ENCODE data around the gene FANCD2. TPM values are rescaled to one million over a fixed set of nuclear protein-coding genes. Genes with fewer than 3 reads are reported as not detected.
"Not testable (repeated sequence)": the region's sequence is repeated elsewhere in the genome, so short reads cannot be mapped to it uniquely, and the experiment has no call there.

FANCD2 gene
- total and polyA plus RNA-seq, 9 donors: 2.0 to 4.3 (median 3.4) TPM

DNA sequence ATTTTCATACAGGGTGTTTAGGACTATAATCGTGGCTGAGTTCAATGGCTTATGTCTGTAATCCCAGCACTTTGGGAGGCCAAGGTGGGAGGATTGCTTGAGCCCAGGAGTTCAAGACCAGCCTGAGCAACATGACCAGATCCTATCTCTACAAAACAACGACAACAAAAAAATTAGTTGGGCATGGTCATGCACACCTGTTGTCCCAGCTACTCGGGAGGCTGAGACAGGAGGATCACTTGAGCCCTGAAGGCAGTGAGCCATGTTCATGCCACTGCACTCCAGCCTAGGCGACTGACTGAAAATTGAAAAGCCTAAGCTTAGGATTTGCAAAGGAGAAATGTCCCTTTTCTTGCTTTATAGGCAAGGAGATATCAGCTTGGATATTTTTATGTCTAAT is 90.7 kb downstream of the FANCD2 start:
- Histone ChIP-seq H3K4me3 (no peak overlapping the region), H3K27ac (no peak overlapping the region), H3K4me1 (ENCODE audit: insufficient read depth) (peaks cover 6% of the 10 kb centered on the region), H3K9me3 (no peaks in the 10 kb centered on the region), H3K36me3 (no peaks in the 10 kb centered on the region), H3K27me3 (no peaks in the 10 kb centered on the region)
- TF ChIP-seq EP300 (IDR thresholded peaks at IDR 0.05) (no peak), POLR2A (IDR thresholded peaks at IDR 0.05) (no peak)
- TF ChIP-seq, protein P1, sequence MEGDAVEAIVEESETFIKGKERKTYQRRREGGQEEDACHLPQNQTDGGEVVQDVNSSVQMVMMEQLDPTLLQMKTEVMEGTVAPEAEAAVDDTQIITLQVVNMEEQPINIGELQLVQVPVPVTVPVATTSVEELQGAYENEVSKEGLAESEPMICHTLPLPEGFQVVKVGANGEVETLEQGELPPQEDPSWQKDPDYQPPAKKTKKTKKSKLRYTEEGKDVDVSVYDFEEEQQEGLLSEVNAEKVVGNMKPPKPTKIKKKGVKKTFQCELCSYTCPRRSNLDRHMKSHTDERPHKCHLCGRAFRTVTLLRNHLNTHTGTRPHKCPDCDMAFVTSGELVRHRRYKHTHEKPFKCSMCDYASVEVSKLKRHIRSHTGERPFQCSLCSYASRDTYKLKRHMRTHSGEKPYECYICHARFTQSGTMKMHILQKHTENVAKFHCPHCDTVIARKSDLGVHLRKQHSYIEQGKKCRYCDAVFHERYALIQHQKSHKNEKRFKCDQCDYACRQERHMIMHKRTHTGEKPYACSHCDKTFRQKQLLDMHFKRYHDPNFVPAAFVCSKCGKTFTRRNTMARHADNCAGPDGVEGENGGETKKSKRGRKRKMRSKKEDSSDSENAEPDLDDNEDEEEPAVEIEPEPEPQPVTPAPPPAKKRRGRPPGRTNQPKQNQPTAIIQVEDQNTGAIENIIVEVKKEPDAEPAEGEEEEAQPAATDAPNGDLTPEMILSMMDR (IDR thresholded peaks at IDR 0.05): no peak
- intact Hi-C loops (cut with DNase I): no loop called here
- no peak for DNase-seq
- 72 to 85% (median 80%) methylated on average over 4 of the region's 4 CpGs for WGBS, 3 donors

DNA sequence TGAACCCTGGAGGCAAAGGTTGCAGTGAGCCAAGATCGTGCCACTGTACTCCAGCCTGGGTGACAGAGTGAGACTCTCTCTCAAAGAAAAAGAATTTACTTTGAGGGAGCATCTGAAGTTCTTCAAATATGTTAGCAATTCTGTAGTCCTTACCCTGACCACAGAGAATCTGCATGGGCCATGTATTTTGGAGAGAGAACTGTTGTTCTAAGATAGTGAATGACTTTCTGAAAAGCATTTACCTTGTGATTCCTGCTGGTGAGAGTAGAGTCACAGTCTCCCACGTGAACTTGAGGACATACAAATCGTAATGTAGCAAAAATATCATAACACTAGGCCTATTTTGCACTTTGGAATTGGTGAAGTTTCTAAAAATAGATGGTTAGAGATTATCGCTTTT is 93.1 kb downstream of the FANCD2 start:
- H3K4me3 ChIP-seq: no peak overlapping the region
- H3K27ac ChIP-seq: no peak overlapping the region
- DNase-seq: no peak
- H3K9me3 ChIP-seq: no peaks in the 10 kb centered on the region
- no peaks in the 10 kb centered on the region for H3K27me3 ChIP-seq
- peaks cover 6% of the 10 kb centered on the region for H3K4me1 ChIP-seq (ENCODE audit: insufficient read depth)
- WGBS, 3 donors: 44 to 66% (median 50%) methylated on average over 4 of the region's 4 CpGs
- intact Hi-C loops (cut with DNase I): no loop called here
- TF ChIP-seq EP300 (IDR thresholded peaks at IDR 0.05) (no peak), POLR2A (IDR thresholded peaks at IDR 0.05) (no peak)
- TF ChIP-seq, protein P1 (IDR thresholded peaks at IDR 0.05): no peak
- H3K36me3 ChIP-seq: no peaks in the 10 kb centered on the region

DNA sequence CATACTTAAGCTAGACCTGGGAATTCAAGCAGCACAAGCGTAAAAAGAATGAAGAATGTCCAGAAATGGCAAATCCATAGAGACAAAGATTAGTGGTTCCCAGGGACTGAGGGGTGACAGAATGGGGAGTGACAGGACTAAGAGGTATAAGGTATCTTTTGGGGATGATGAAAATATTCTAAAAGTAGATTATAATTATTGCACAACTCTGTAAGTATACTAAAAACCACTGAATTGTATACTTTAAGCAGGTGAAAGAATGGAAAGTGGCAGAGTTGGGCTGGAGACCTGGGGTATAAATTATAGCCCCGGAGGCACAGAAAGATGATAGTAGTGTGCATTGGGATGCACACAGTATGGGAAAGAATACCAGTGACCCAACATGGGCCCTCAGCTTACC is 94.8 kb downstream of the FANCD2 start:
- H3K36me3 ChIP-seq: no peaks in the 10 kb centered on the region
- H3K4me1 ChIP-seq (ENCODE audit: insufficient read depth): peaks cover 6% of the 10 kb centered on the region
- TF ChIP-seq, protein P1 (IDR thresholded peaks at IDR 0.05): no peak
- TF ChIP-seq POLR2A (IDR thresholded peaks at IDR 0.05) (no peak), EP300 (IDR thresholded peaks at IDR 0.05) (no peak)

DNA sequence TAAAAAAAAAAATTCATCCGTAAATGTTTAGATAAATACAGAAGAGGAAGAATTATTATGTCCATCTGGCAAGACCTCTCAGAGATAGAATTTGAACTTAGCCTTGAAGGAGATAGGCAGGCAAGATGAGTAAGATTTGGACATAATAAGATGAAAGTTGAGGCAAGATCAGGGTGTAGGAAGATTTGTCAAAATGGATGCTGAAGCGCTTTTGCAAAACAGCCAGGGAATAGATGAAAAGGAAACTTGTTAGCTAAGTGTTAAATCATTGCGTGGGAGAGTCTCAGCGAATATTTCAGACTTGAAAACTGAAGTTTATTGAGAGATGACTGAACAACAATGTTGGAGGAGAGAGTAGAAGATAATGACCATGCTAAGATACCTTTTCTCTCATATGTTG is 96.5 kb downstream of the FANCD2 start:
- 22 to 45% (median 28%) methylated on average over 4 of the region's 4 CpGs for WGBS, 3 donors
- Histone ChIP-seq H3K36me3 (no peaks in the 10 kb centered on the region), H3K27ac (no peak overlapping the region), H3K4me1 (ENCODE audit: insufficient read depth) (peaks cover 2% of the 10 kb centered on the region), H3K9me3 (no peaks in the 10 kb centered on the region), H3K27me3 (no peaks in the 10 kb centered on the region), H3K4me3 (no peak overlapping the region)
- TF ChIP-seq, protein P1 (IDR thresholded peaks at IDR 0.05): no peak
- TF ChIP-seq EP300 (IDR thresholded peaks at IDR 0.05) (no peak), POLR2A (IDR thresholded peaks at IDR 0.05) (no peak)
- intact Hi-C loops (cut with DNase I): no loop called here
- no peak for DNase-seq

More for the DNA sequence above, 94.8 kb downstream of the FANCD2 start:
- no peak for DNase-seq
- WGBS, 3 donors: 90 to 95% (median 92%) methylated on average over 2 of the region's 2 CpGs
- no peaks in the 10 kb centered on the region for H3K27me3 ChIP-seq
- H3K27ac ChIP-seq: no peak overlapping the region
- H3K9me3 ChIP-seq: no peaks in the 10 kb centered on the region
- intact Hi-C loops (cut with DNase I): no loop called here
- no peak overlapping the region for H3K4me3 ChIP-seq

DNA sequence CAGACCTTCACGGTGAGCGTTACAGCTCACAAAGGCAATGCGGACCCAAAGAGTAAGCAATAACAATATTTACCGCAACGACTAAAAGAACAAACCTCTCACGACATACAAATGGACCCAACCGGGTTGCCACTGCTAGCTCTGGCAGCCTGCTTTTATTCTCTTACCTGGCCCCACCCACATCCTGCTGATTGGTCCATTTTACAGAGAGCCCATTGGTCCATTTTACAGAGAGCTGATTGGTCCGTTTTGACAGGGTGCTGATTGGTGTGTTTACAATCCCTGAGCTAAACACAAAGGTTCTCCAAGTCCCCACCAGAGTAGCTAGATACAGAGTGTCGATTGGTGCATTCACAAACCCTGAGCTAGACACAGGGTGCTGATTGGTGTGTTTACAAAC is 109.6 kb downstream of the FANCD2 start:
- H3K27me3 ChIP-seq; H3K36me3 ChIP-seq; intact Hi-C loops (cut with DNase I); DNase-seq; H3K4me3 ChIP-seq; H3K27ac ChIP-seq; H3K4me1 ChIP-seq (ENCODE audit: insufficient read depth); H3K9me3 ChIP-seq: not testable (repeated sequence)
- 89 to 95% (median 93%) methylated on average over 9 of the region's 9 CpGs for WGBS, 3 donors
